Activated T-cell treated with anti-CD3 and anti-CD28 coated beads, Interleukin-2, amount 50 U/mL, for 72 hours (primary cell): ENCODE results near the gene RBM27. TPM values are rescaled to one million over a fixed set of nuclear protein-coding genes. Genes with fewer than 3 reads are reported as not detected.
"Not testable (repeated sequence)": the region's sequence is repeated elsewhere in the genome, so short reads cannot be mapped to it uniquely, and the experiment has no call there.

ENCODE experiments used
- ATAC-seq, 2 donors: fragments of 150-1000 bp; cut with Tn5 transposase; replicated peaks in 1 of 2; 2 replicates each; pipeline ENCODE4 v1.10.0; 2021; ENCODE audit warnings: moderate library complexity in 2 of 2, mild to moderate bottlenecking in 1 of 2
- DNase-seq, 2 donors: peaks; one replicate each; pipeline ENCODE4 v3.0.0; 2021 to 2022; ENCODE audit warnings: mixed read lengths in 1 of 2
- H3K27ac Mint-ChIP-seq: one replicate; pipeline ENCODE4 v1.8.0; 2022; ENCODE audit warnings: mild to moderate bottlenecking, moderate library complexity, mixed read lengths
- H3K27me3 Mint-ChIP-seq: one replicate; pipeline ENCODE4 v1.8.0; 2022; ENCODE audit warnings: low read depth, mixed read lengths
- H3K36me3 Mint-ChIP-seq, 2 donors: one replicate each; pipeline ENCODE4 v1.8.0; 2022; ENCODE audit warnings: mixed read lengths in 2 of 2, mild to moderate bottlenecking in 1 of 2; ENCODE audit not compliant: insufficient read depth in 2 of 2
- H3K4me1 Mint-ChIP-seq: one replicate; pipeline ENCODE4 v1.8.0; 2022; ENCODE audit warnings: low read depth, mixed read lengths
- H3K4me3 Mint-ChIP-seq, 2 donors: one replicate each; pipeline ENCODE4 v1.8.0; 2022; ENCODE audit warnings: mild to moderate bottlenecking in 2 of 2, mixed read lengths in 2 of 2, moderate library complexity in 2 of 2
- H3K9me3 Mint-ChIP-seq, 2 donors: one replicate each; pipeline ENCODE4 v1.8.0; 2022; ENCODE audit warnings: mixed read lengths in 2 of 2
- total RNA-seq, 2 donors: library from RNA; stranded (reverse); gene quantifications; one replicate each; pipeline ENCODE4 v1.2.3, GENCODE V29; 2022

The RBM27 gene
- total RNA-seq, 2 donors from 2014 or later: 24.3 to 24.7 TPM

- ATAC-seq (no peak), DNase-seq (no peak)
- Mint-ChIP-seq H3K4me3 (no peak overlapping the region), H3K27ac (no peak overlapping the region), H3K9me3 (no peaks in the 10 kb centered on the region), H3K36me3 (no peaks in the 10 kb centered on the region), H3K4me1 (peaks cover 20% of the 10 kb centered on the region), H3K27me3 (peaks cover 4% of the 10 kb centered on the region)
Observed at GRCh38 chr5:146188358-146188757, 15.0 kb upstream of the RBM27 start.

GRCh38 chr5:146192571-146193043 is 10.8 kb upstream of the RBM27 start:
- peaks cover 12% of the 10 kb centered on the region for H3K27me3 Mint-ChIP-seq
- H3K9me3 Mint-ChIP-seq: no peaks in the 10 kb centered on the region
- H3K27ac Mint-ChIP-seq: no peak overlapping the region
- DNase-seq (no peak), ATAC-seq (no peak)
- no peaks in the 10 kb centered on the region for H3K36me3 Mint-ChIP-seq
- H3K4me3 Mint-ChIP-seq: no peak overlapping the region
- peaks cover 7% of the 10 kb centered on the region for H3K4me1 Mint-ChIP-seq

GRCh38 chr5:146193285-146193684 is 10.1 kb upstream of the RBM27 start:
- no peak overlapping the region for H3K27ac Mint-ChIP-seq
- DNase-seq (no peak), ATAC-seq (no peak)
- no peaks in the 10 kb centered on the region for H3K36me3 Mint-ChIP-seq
- no peaks in the 10 kb centered on the region for H3K9me3 Mint-ChIP-seq
- H3K4me3 Mint-ChIP-seq: no peak overlapping the region
- H3K4me1 Mint-ChIP-seq: peaks cover 7% of the 10 kb centered on the region
- H3K27me3 Mint-ChIP-seq: peaks cover 12% of the 10 kb centered on the region

GRCh38 chr5:146194997-146195396 is 8.4 kb upstream of the RBM27 start:
- not testable (repeated sequence) for DNase-seq, H3K4me3 Mint-ChIP-seq, ATAC-seq, H3K27ac Mint-ChIP-seq, H3K4me1 Mint-ChIP-seq, H3K9me3 Mint-ChIP-seq, H3K36me3 Mint-ChIP-seq
- peaks cover 12% of the 10 kb centered on the region for H3K27me3 Mint-ChIP-seq

- no peak for DNase-seq
- Mint-ChIP-seq H3K4me3 (no peak overlapping the region), H3K36me3 (no peaks in the 10 kb centered on the region), H3K27ac (no peak overlapping the region), H3K9me3 (no peaks in the 10 kb centered on the region), H3K27me3 (peaks cover 8% of the 10 kb centered on the region), H3K4me1 (peaks cover 11% of the 10 kb centered on the region)
- ATAC-seq: no peak
Observed at GRCh38 chr5:146196459-146197048, 6.9 kb upstream of the RBM27 start.

- Mint-ChIP-seq H3K4me1 (peaks cover 4% of the 10 kb centered on the region), H3K27me3 (peaks cover 8% of the 10 kb centered on the region), H3K9me3 (no peaks in the 10 kb centered on the region), H3K36me3 (no peaks in the 10 kb centered on the region), H3K27ac (no peak overlapping the region), H3K4me3 (no peak overlapping the region)
- DNase-seq (no peak), ATAC-seq (no peak)
Observed at GRCh38 chr5:146199176-146199815, 4.1 kb upstream of the RBM27 start.

- not testable (repeated sequence) for H3K9me3 Mint-ChIP-seq, H3K4me1 Mint-ChIP-seq, H3K4me3 Mint-ChIP-seq, H3K36me3 Mint-ChIP-seq, DNase-seq, H3K27me3 Mint-ChIP-seq, ATAC-seq, H3K27ac Mint-ChIP-seq
Observed at GRCh38 chr5:146201795-146202194, 1.6 kb upstream of the RBM27 start.

- H3K4me3 Mint-ChIP-seq: no peak overlapping the region
- DNase-seq (no peak), ATAC-seq (peak; percentile 20 to 28)
- H3K36me3 Mint-ChIP-seq: no peaks in the 10 kb centered on the region
- H3K9me3 Mint-ChIP-seq: no peaks in the 10 kb centered on the region
- no peaks in the 10 kb centered on the region for H3K27me3 Mint-ChIP-seq
- peaks cover 14% of the 10 kb centered on the region for H3K4me1 Mint-ChIP-seq
- no peak overlapping the region for H3K27ac Mint-ChIP-seq
Observed at GRCh38 chr5:146203872-146204192, 427 bp downstream of the RBM27 start.

GRCh38 chr5:146205499-146206202 is 2.2 kb downstream of the RBM27 start:
- peaks cover 28% of the 10 kb centered on the region for H3K4me1 Mint-ChIP-seq
- ATAC-seq (no peak), DNase-seq (no peak)
- peak overlapping the region; percentile 99 for H3K27ac Mint-ChIP-seq
- H3K4me3 Mint-ChIP-seq: peak overlapping the region; percentile 72 to 96
- no peaks in the 10 kb centered on the region for H3K9me3 Mint-ChIP-seq
- no peaks in the 10 kb centered on the region for H3K27me3 Mint-ChIP-seq
- H3K36me3 Mint-ChIP-seq: no peaks in the 10 kb centered on the region

GRCh38 chr5:146206257-146206656 is 2.9 kb downstream of the RBM27 start:
- Mint-ChIP-seq H3K4me3 (peak overlapping the region; percentile 72 to 96), H3K36me3 (no peaks in the 10 kb centered on the region), H3K4me1 (peaks cover 26% of the 10 kb centered on the region), H3K9me3 (no peaks in the 10 kb centered on the region), H3K27me3 (no peaks in the 10 kb centered on the region), H3K27ac (peak overlapping the region; percentile 99)
- ATAC-seq (no peak), DNase-seq (no peak)

GRCh38 chr5:146208916-146209522 is 5.6 kb downstream of the RBM27 start:
- Mint-ChIP-seq H3K4me3 (peak overlapping the region in 1 of 2 donors; percentile 17), H3K36me3 (peaks cover 0 to 2% of the 10 kb centered on the region in 2 donors), H3K9me3 (no peaks in the 10 kb centered on the region), H3K27ac (no peak overlapping the region), H3K4me1 (peaks cover 39% of the 10 kb centered on the region), H3K27me3 (no peaks in the 10 kb centered on the region)
- ATAC-seq (no peak), DNase-seq (no peak)

GRCh38 chr5:146209714-146210113 is 6.3 kb downstream of the RBM27 start:
- Mint-ChIP-seq H3K27ac (no peak overlapping the region), H3K27me3 (no peaks in the 10 kb centered on the region), H3K36me3 (peaks cover 0 to 2% of the 10 kb centered on the region in 2 donors), H3K9me3 (no peaks in the 10 kb centered on the region), H3K4me3 (no peak overlapping the region), H3K4me1 (peaks cover 39% of the 10 kb centered on the region)
- no peak for ATAC-seq
- DNase-seq: no peak

GRCh38 chr5:146210810-146211209 is 7.4 kb downstream of the RBM27 start:
- DNase-seq, H3K4me3 Mint-ChIP-seq, H3K27me3 Mint-ChIP-seq, H3K27ac Mint-ChIP-seq, H3K9me3 Mint-ChIP-seq, ATAC-seq, H3K36me3 Mint-ChIP-seq: not testable (repeated sequence)
- H3K4me1 Mint-ChIP-seq: peaks cover 39% of the 10 kb centered on the region
